ENCODE measurements around the gene F7. TPM values are rescaled to one million over a fixed set of nuclear protein-coding genes. Genes with fewer than 3 reads are reported as not detected.
A peak's percentile ranks its signal among the peaks of the same experiment; 100 is the strongest.

The F7 gene
- total RNA-seq, 2 experiments from 2014 or later, result 0.20 to 0.45 TPM

DNA sequence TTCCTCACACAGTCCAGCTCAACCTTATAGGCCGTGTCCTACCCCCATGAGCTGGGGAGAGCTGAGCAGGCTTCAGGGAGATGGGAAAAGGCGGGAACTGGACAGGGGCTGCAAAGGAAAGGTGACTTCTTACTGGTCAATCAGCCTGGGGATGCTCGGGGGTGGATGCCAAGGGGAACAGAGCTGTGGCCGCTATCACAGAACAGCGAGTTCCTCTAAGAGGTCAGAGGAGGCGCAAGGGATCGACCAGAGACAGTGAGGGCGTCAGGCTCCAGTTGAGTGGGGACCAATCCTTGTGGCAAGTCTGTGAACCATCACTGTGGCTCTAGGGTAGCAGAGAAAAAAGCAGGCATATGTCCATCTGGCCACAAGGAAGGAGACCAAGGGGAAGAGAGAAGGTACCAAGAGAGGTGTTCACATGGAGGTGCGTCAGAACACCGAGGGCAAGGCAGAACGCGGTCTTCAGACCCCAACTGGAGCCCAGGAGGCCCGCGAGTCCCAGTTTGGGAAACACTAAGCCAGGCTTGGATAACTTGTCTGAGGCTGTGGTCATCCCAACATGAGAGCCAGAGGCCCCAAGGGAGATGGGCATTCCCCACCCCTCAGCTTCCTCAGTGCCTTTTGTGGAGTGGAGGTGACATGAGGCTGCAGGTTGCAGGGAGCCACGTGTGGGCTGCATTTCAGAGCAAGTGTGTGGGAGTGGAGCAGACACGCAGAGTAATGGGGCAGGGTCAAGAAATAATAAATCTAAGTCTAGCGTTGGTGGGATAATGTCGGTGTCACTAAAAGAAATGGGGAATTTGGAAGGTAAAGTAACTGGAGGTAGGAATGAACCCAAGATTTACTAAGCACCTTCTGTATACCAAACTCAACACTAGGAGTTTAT lies 20.9 kb downstream of the F7 start:
- Mint-ChIP-seq H3K27me3 (peaks cover 31% of the 10 kb centered on the region), H3K36me3 (ENCODE audit: low read depth) (no peaks in the 10 kb centered on the region), H3K9me3 (no peaks in the 10 kb centered on the region), H3K4me1 (ENCODE audit: low read depth) (peaks cover 4% of the 10 kb centered on the region), H3K4me3 (no peak overlapping the region), H3K27ac (no peak overlapping the region)
- no peak for DNase-seq
- POLR2A ChIA-PET, result no interaction called here
- intact Hi-C loops (cut with micrococcal nuclease), result no loop called here
- CTCF ChIA-PET, result no interaction called here
- TF ChIP-seq, protein P1, sequence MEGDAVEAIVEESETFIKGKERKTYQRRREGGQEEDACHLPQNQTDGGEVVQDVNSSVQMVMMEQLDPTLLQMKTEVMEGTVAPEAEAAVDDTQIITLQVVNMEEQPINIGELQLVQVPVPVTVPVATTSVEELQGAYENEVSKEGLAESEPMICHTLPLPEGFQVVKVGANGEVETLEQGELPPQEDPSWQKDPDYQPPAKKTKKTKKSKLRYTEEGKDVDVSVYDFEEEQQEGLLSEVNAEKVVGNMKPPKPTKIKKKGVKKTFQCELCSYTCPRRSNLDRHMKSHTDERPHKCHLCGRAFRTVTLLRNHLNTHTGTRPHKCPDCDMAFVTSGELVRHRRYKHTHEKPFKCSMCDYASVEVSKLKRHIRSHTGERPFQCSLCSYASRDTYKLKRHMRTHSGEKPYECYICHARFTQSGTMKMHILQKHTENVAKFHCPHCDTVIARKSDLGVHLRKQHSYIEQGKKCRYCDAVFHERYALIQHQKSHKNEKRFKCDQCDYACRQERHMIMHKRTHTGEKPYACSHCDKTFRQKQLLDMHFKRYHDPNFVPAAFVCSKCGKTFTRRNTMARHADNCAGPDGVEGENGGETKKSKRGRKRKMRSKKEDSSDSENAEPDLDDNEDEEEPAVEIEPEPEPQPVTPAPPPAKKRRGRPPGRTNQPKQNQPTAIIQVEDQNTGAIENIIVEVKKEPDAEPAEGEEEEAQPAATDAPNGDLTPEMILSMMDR (IDR thresholded peaks at IDR 0.05), result no peak
- no peak for ATAC-seq

DNA sequence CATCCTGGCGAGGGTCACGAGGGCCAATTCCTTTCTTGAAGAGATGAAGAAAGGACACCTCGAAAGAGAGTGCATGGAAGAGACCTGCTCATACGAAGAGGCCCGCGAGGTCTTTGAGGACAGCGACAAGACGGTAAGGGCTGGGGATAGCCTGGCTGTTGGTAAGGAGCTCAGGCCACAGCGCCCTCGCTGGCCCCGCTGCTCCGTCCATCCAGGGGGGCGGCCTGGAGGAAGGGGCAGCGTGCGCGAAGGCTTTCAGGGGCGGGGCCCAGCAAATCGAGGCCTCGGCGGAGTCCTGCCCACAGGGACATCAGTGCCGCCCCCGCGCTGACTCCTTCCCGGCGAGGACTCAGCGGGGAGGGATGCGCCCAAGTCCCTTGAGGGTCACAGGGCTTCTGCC lies 23.9 kb downstream of the F7 start:
- intact Hi-C loops (cut with micrococcal nuclease), result no loop called here
- no peak for ATAC-seq
- Mint-ChIP-seq H3K36me3 (ENCODE audit: low read depth) (no peaks in the 10 kb centered on the region), H3K27ac (no peak overlapping the region), H3K27me3 (peaks cover 35% of the 10 kb centered on the region), H3K4me1 (ENCODE audit: low read depth) (peaks cover 4% of the 10 kb centered on the region), H3K9me3 (no peaks in the 10 kb centered on the region), H3K4me3 (no peak overlapping the region)
- TF ChIP-seq, protein P1 (IDR thresholded peaks at IDR 0.05), result no peak
- no peak for DNase-seq
- ChIA-PET CTCF (no interaction called here), POLR2A (interaction anchor here (0.5 kb wide), 1 partner anchor 29 kb away, joined by 6 read pairs; no protein-coding TSS in a partner anchor)

- CTCF ChIA-PET, result no interaction called here
Observed at GRCh38 chr13:113129921-113130750, 24.5 kb downstream of the F7 start.

DNA sequence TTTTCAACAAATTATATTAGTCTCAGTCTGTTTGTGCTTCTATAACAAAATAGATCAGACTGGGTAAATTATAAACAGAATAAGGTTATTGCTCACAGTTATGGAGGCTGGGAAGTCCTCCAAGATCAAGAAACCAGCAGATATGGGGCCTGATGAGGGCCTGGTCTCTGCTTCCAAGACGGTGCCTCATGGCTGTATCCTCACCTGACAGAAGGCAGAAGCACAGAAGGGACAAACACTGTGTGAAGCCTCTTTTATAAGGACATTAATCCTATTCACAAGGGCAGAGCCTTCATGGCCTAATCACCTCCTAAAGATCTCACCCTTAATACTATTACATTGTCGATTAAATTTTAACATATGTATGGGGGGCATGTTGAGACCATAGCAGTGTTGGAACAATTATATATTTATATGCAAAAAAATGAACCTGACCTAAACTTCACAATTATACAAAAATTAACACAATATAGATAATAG lies 29.7 kb downstream of the F7 start:
- Mint-ChIP-seq H3K27me3 (peaks cover 10% of the 10 kb centered on the region), H3K9me3 (no peaks in the 10 kb centered on the region), H3K4me1 (ENCODE audit: low read depth) (no peaks in the 10 kb centered on the region), H3K27ac (no peak overlapping the region), H3K4me3 (no peak overlapping the region), H3K36me3 (ENCODE audit: low read depth) (no peaks in the 10 kb centered on the region)
- no peak for DNase-seq
- TF ChIP-seq, protein P1 (IDR thresholded peaks at IDR 0.05), result no peak
- ATAC-seq, result no peak
- CTCF ChIA-PET, result no interaction called here
- intact Hi-C loops (cut with micrococcal nuclease), result no loop called here
- POLR2A ChIA-PET, result no interaction called here

More at GRCh38 chr13:113129921-113130750, 24.5 kb downstream of the F7 start:
- Mint-ChIP-seq H3K4me1 (ENCODE audit: low read depth) (peaks cover 4% of the 10 kb centered on the region), H3K36me3 (ENCODE audit: low read depth) (no peaks in the 10 kb centered on the region), H3K27ac (no peak overlapping the region), H3K4me3 (peak overlapping the region; percentile 53), H3K27me3 (peaks cover 35% of the 10 kb centered on the region), H3K9me3 (no peaks in the 10 kb centered on the region)
- intact Hi-C loops (cut with micrococcal nuclease), result no loop called here
- DNase-seq, result peak; percentile 70
- POLR2A ChIA-PET, result interaction anchor here (0.5 kb wide), 1 partner anchor 30 kb away, joined by 6 read pairs; no protein-coding TSS in a partner anchor
- peak; percentile 88 for ATAC-seq
- TF ChIP-seq, protein P1 (IDR thresholded peaks at IDR 0.05), result no peak

Data from activated CD8-positive, alpha-beta T cell treated with anti-CD3 and anti-CD28 coated beads for 36 hours (primary cell).